SK-N-SH treated with all-trans-retinoic acid at 6 μM for 48 hours (cell line): Measurements from ENCODE around the gene CCN5.

Source experiments
- ATAC-seq: fragments of 200-7000 bp; cut with Tn5 transposase; 3 replicates; pipeline ENCODE4 v1.9.1; 2020; ENCODE audit warnings: mild to moderate bottlenecking, moderate library complexity
- BACH2 ChIP-seq: fragments of 250-450 bp; sonication (Bioruptor Pico); IDR thresholded peaks from 2 replicates; pipeline ENCODE4 v1.9.0; 2021; ENCODE audit warnings: mild to moderate bottlenecking, borderline replicate concordance
- CSDC2 ChIP-seq: fragments of 250-450 bp; sonication (Bioruptor Pico); IDR thresholded peaks from 2 replicates; pipeline ENCODE4 v1.5.0; 2020; ENCODE audit warnings: mild to moderate bottlenecking, moderate library complexity
- CSRNP3 ChIP-seq: fragments of 250-450 bp; sonication (Bioruptor Pico); IDR thresholded peaks from 2 replicates; pipeline ENCODE4 v1.5.1; 2021; ENCODE audit warnings: mild to moderate bottlenecking, moderate library complexity
- ESRRG ChIP-seq: fragments of 250-450 bp; sonication (Bioruptor Pico); IDR thresholded peaks from 2 replicates; pipeline ENCODE4 v1.6.1; 2021; ENCODE audit warnings: mild to moderate bottlenecking
- ISL1 ChIP-seq: fragments of 250-450 bp; sonication (Bioruptor Pico); IDR thresholded peaks from 2 replicates; pipeline ENCODE4 v2.1.2; 2022; ENCODE audit warnings: mild to moderate bottlenecking, moderate library complexity
- OSR1 ChIP-seq: fragments of 250-450 bp; sonication (Bioruptor Pico); IDR thresholded peaks from 2 replicates; pipeline ENCODE4 v1.8.0; 2022; ENCODE audit warnings: moderate library complexity, mild to moderate bottlenecking, inconsistent platforms
- PATZ1 ChIP-seq: fragments of 250-450 bp; sonication (Bioruptor Pico); IDR thresholded peaks from 2 replicates; pipeline ENCODE4 v1.8.0; 2020; ENCODE audit warnings: mild to moderate bottlenecking, moderate library complexity, borderline replicate concordance
- POU6F1 ChIP-seq: fragments of 250-450 bp; sonication (Bioruptor Pico); IDR thresholded peaks from 2 replicates; pipeline ENCODE4 v1.8.0; 2021; ENCODE audit warnings: low read depth, mild to moderate bottlenecking, moderate library complexity, borderline replicate concordance
- PPARA ChIP-seq: fragments of 250-450 bp; sonication (Bioruptor Pico); IDR thresholded peaks from 2 replicates; pipeline ENCODE4 v1.5.0; 2020; ENCODE audit warnings: mild to moderate bottlenecking, borderline replicate concordance
- RARB ChIP-seq: fragments of 250-450 bp; sonication (Bioruptor Pico); IDR thresholded peaks from 2 replicates; pipeline ENCODE4 v1.8.0; 2021; ENCODE audit warnings: mild to moderate bottlenecking, moderate library complexity
- SNAI2 ChIP-seq: fragments of 250-450 bp; sonication (Bioruptor Pico); IDR thresholded peaks from 2 replicates; pipeline ENCODE4 v1.5.0; 2020; ENCODE audit warnings: mild to moderate bottlenecking, moderate library complexity
- TOX ChIP-seq: fragments of 250-450 bp; sonication (Bioruptor Pico); IDR thresholded peaks from 2 replicates; pipeline ENCODE4 v1.8.0; 2021; ENCODE audit warnings: mild to moderate bottlenecking, moderate library complexity, borderline replicate concordance
- TSHZ2 ChIP-seq: fragments of 250-450 bp; sonication (Bioruptor Pico); IDR thresholded peaks from 2 replicates; pipeline ENCODE4 v1.5.0; 2020; ENCODE audit warnings: mild to moderate bottlenecking, moderate library complexity
- ZFP3 ChIP-seq: fragments of 250-450 bp; sonication (Bioruptor Pico); IDR thresholded peaks from 2 replicates; pipeline ENCODE4 v1.5.0; 2020; ENCODE audit warnings: mild to moderate bottlenecking, moderate library complexity
- ZFP30 ChIP-seq: fragments of 450-650 bp; formaldehyde crosslinking; IDR thresholded peaks from 2 replicates; pipeline ENCODE4 v1.5.0; 2022; ENCODE audit warnings: mild to moderate bottlenecking, moderate library complexity
- ZNF565 ChIP-seq: fragments of 450-650 bp; formaldehyde crosslinking; conservative IDR thresholded peaks from 2 replicates; pipeline ENCODE4 v1.5.0; 2020; ENCODE audit warnings: low read depth, mild to moderate bottlenecking, moderate library complexity
- ZNF70 ChIP-seq: fragments of 450-650 bp; formaldehyde crosslinking; IDR thresholded peaks from 2 replicates; pipeline ENCODE4 v1.5.0; 2020; ENCODE audit warnings: mild to moderate bottlenecking, moderate library complexity
- ZNF8 ChIP-seq: fragments of 450-650 bp; formaldehyde crosslinking; IDR thresholded peaks from 2 replicates; pipeline ENCODE4 v1.5.0; 2020; ENCODE audit warnings: mild to moderate bottlenecking, moderate library complexity

The CCN5 gene

GRCh38 chr20:44698351-44698750 is 16.8 kb upstream of the CCN5 start:
- ATAC-seq: no peak
- TF ChIP-seq PATZ1 (CRISPR knock-in tag): no peak
- TF ChIP-seq TOX (CRISPR knock-in tag): no peak
- TF ChIP-seq ZFP30 (CRISPR knock-in tag): no peak
- no peak for TF ChIP-seq ISL1
- no peak for TF ChIP-seq RARB

- TF ChIP-seq TSHZ2 (CRISPR knock-in tag): no peak
- TF ChIP-seq SNAI2: no peak
- TF ChIP-seq PATZ1 (CRISPR knock-in tag): no peak
- no peak for TF ChIP-seq BACH2
- no peak for TF ChIP-seq CSRNP3 (CRISPR knock-in tag)
- TF ChIP-seq OSR1 (CRISPR knock-in tag): no peak
- TF ChIP-seq ZNF8 (CRISPR knock-in tag): no peak
- TF ChIP-seq RARB: no peak
- TF ChIP-seq ZFP3 (CRISPR knock-in tag): no peak
- TF ChIP-seq CSDC2 (CRISPR knock-in tag): no peak
- TF ChIP-seq ZNF565 (CRISPR knock-in tag): no peak
- TF ChIP-seq ISL1: no peak
- TF ChIP-seq POU6F1 (CRISPR knock-in tag): no peak
- TF ChIP-seq TOX (CRISPR knock-in tag): no peak
- TF ChIP-seq PPARA (CRISPR knock-in tag): no peak
- no peak for TF ChIP-seq ESRRG
- TF ChIP-seq ZNF70 (CRISPR knock-in tag): no peak
- ATAC-seq: no peak
Measured at GRCh38 chr20:44700306-44700705, 14.9 kb upstream of the CCN5 start.

- TF ChIP-seq ZNF70 (CRISPR knock-in tag): no peak
- no peak for TF ChIP-seq ZNF8 (CRISPR knock-in tag)
- no peak for TF ChIP-seq OSR1 (CRISPR knock-in tag)
- no peak for TF ChIP-seq POU6F1 (CRISPR knock-in tag)
- no peak for TF ChIP-seq ZFP3 (CRISPR knock-in tag)
- peak; percentile 39; the same call in 2 of the 3 replicates for ATAC-seq
Measured at GRCh38 chr20:44701118-44701857, 13.9 kb upstream of the CCN5 start.
